ENCODE measurements around the gene RELN. TPM values are rescaled to one million over a fixed set of nuclear protein-coding genes. Genes with fewer than 3 reads are reported as not detected.
"Not testable (repeated sequence)": the region's sequence is repeated elsewhere in the genome, so short reads cannot be mapped to it uniquely, and the experiment has no call there.

The RELN gene
- total and polyA plus RNA-seq, 3 donors from 2014 or later = 3.8 to 5.8 (median 5.2) TPM

- intact Hi-C loops (cut with DNase I; ENCODE audit: low total_unique reads) = no loop called here
- H3K4me1 ChIP-seq = no peaks in the 10 kb centered on the region
- TF ChIP-seq, protein P1, sequence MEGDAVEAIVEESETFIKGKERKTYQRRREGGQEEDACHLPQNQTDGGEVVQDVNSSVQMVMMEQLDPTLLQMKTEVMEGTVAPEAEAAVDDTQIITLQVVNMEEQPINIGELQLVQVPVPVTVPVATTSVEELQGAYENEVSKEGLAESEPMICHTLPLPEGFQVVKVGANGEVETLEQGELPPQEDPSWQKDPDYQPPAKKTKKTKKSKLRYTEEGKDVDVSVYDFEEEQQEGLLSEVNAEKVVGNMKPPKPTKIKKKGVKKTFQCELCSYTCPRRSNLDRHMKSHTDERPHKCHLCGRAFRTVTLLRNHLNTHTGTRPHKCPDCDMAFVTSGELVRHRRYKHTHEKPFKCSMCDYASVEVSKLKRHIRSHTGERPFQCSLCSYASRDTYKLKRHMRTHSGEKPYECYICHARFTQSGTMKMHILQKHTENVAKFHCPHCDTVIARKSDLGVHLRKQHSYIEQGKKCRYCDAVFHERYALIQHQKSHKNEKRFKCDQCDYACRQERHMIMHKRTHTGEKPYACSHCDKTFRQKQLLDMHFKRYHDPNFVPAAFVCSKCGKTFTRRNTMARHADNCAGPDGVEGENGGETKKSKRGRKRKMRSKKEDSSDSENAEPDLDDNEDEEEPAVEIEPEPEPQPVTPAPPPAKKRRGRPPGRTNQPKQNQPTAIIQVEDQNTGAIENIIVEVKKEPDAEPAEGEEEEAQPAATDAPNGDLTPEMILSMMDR (IDR thresholded peaks at IDR 0.05) = no peak
- TF ChIP-seq POLR2A (IDR thresholded peaks at IDR 0.05) = no peak
- no peaks in the 10 kb centered on the region for H3K27me3 ChIP-seq
- no peak overlapping the region for H3K4me3 ChIP-seq
- H3K9me3 ChIP-seq = no peaks in the 10 kb centered on the region
- no peak overlapping the region for H3K27ac ChIP-seq
- WGBS, 2 donors = 59 to 66% methylated on average over 2 of the region's 2 CpGs
- H3K36me3 ChIP-seq (ENCODE audit: low read depth, missing control alignments) = no peaks in the 10 kb centered on the region
- no peak for DNase-seq
Measured at GRCh38 chr7:103821092-103821491, 168.4 kb downstream of the RELN start.

GRCh38 chr7:103815972-103816371, 173.5 kb downstream of the RELN start:
- H3K27ac ChIP-seq; H3K27me3 ChIP-seq; H3K4me3 ChIP-seq; H3K9me3 ChIP-seq; H3K4me1 ChIP-seq; H3K36me3 ChIP-seq (ENCODE audit: low read depth, missing control alignments); DNase-seq; intact Hi-C loops (cut with DNase I; ENCODE audit: low total_unique reads): not testable (repeated sequence)
- whole genome bisulfite sequencing, 2 donors = 60 to 71% methylated on average over 5 of the region's 5 CpGs

GRCh38 chr7:103813970-103814369, 175.5 kb downstream of the RELN start:
- intact Hi-C loops (cut with DNase I; ENCODE audit: low total_unique reads) = no loop called here
- H3K4me1 ChIP-seq = no peaks in the 10 kb centered on the region
- H3K27ac ChIP-seq = no peak overlapping the region
- H3K9me3 ChIP-seq = no peaks in the 10 kb centered on the region
- no peaks in the 10 kb centered on the region for H3K27me3 ChIP-seq
- DNase-seq = no peak
- TF ChIP-seq, protein P1 (IDR thresholded peaks at IDR 0.05) = no peak
- no peak for TF ChIP-seq POLR2A (IDR thresholded peaks at IDR 0.05)
- WGBS, 2 donors = 93 to 94% methylated on average over 2 of the region's 2 CpGs
- H3K36me3 ChIP-seq (ENCODE audit: low read depth, missing control alignments) = no peaks in the 10 kb centered on the region
- no peak overlapping the region for H3K4me3 ChIP-seq

- no peaks in the 10 kb centered on the region for H3K9me3 ChIP-seq
- intact Hi-C loops (cut with DNase I; ENCODE audit: low total_unique reads) = no loop called here
- no peak overlapping the region for H3K27ac ChIP-seq
- no peak for DNase-seq
- H3K36me3 ChIP-seq (ENCODE audit: low read depth, missing control alignments) = no peaks in the 10 kb centered on the region
- no peak overlapping the region for H3K4me3 ChIP-seq
- no peaks in the 10 kb centered on the region for H3K27me3 ChIP-seq
- TF ChIP-seq, protein P1 (IDR thresholded peaks at IDR 0.05) = no peak
- no peak for TF ChIP-seq POLR2A (IDR thresholded peaks at IDR 0.05)
- 68 to 79% methylated on average over 2 of the region's 2 CpGs for WGBS, 2 donors
- no peaks in the 10 kb centered on the region for H3K4me1 ChIP-seq
Measured at GRCh38 chr7:103811997-103812396, 177.5 kb downstream of the RELN start.

GRCh38 chr7:103811290-103811689, 178.2 kb downstream of the RELN start:
- no peak for DNase-seq
- no peaks in the 10 kb centered on the region for H3K36me3 ChIP-seq (ENCODE audit: low read depth, missing control alignments)
- 37 to 46% methylated on average over 5 of the region's 5 CpGs for WGBS, 2 donors
- no peaks in the 10 kb centered on the region for H3K4me1 ChIP-seq
- H3K9me3 ChIP-seq = no peaks in the 10 kb centered on the region
- no peaks in the 10 kb centered on the region for H3K27me3 ChIP-seq
- TF ChIP-seq, protein P1 (IDR thresholded peaks at IDR 0.05) = no peak
- TF ChIP-seq POLR2A (IDR thresholded peaks at IDR 0.05) = no peak
- intact Hi-C loops (cut with DNase I; ENCODE audit: low total_unique reads) = no loop called here
- no peak overlapping the region for H3K27ac ChIP-seq
- H3K4me3 ChIP-seq = no peak overlapping the region

Data from testis (tissue), 3 donors.